H1 (cell line): ENCODE results near the gene KIF26B. TPM values are rescaled to one million over a fixed set of nuclear protein-coding genes. Genes with fewer than 3 reads are reported as not detected.

Source experiments
- CTCF ChIA-PET: fragments of 300-600 bp; sonication (Branson Sonifier 250); formaldehyde crosslinking; loops from one replicate; lab custom pipeline; 2021; ENCODE audit not compliant: partially characterized antibody; lab: Charles Lee
- POLR2A ChIA-PET: fragments of 300-600 bp; sonication (Branson Sonifier 250); formaldehyde crosslinking; loops from one replicate; lab custom pipeline; 2021; ENCODE audit warnings: inconsistent platforms; ENCODE audit not compliant: partially characterized antibody; lab: Charles Lee
- DNase-seq, 2 experiments: peaks; one replicate each; pipeline versions ENCODE4 v3.0.0 to v3.0.0-alpha.2; 2010 to 2022; ENCODE audit warnings: low spot score in 2 of 2, low read depth in 1 of 2, mixed read lengths in 1 of 2
- FAIRE-seq: peaks from 2 replicates; lab custom pipeline; 2011; peaks lifted over from hg19 to GRCh38; lab: Jason Lieb, UNC
- H2AFZ ChIP-seq: 2 replicates; pipeline ENCODE4 v1.8.1; 2012; ENCODE audit warnings: low read length, inconsistent platforms
- H2AK5ac ChIP-seq: 2 replicates; pipeline ENCODE4 v1.6.1; 2013; ENCODE audit warnings: low read depth, low read length
- H2BK120ac ChIP-seq: replicated peaks from 2 replicates; pipeline ENCODE3; 2013; ENCODE audit warnings: low read depth, low read length, inconsistent platforms
- H2BK12ac ChIP-seq: 2 replicates; pipeline ENCODE4 v1.6.1; 2013; ENCODE audit warnings: low read depth, low read length
- H2BK15ac ChIP-seq: 2 replicates; pipeline ENCODE4 v1.6.1; 2013; ENCODE audit warnings: low read length
- H2BK20ac ChIP-seq: 2 replicates; pipeline ENCODE4 v1.6.1; 2013; ENCODE audit warnings: low read length
- H2BK5ac ChIP-seq: 2 replicates; pipeline ENCODE4 v1.6.1; 2013; ENCODE audit warnings: low read depth, low read length
- H3K14ac ChIP-seq: 2 replicates; pipeline ENCODE4 v1.6.1; 2013; ENCODE audit warnings: inconsistent platforms; ENCODE audit not compliant: insufficient read length
- H3K18ac ChIP-seq: 2 replicates; pipeline ENCODE4 v1.6.1; 2013; ENCODE audit warnings: low read length; ENCODE audit errors: extremely low read depth
- H3K23ac ChIP-seq: 2 replicates; pipeline ENCODE4 v1.6.1; 2013; ENCODE audit warnings: inconsistent platforms; ENCODE audit not compliant: insufficient read length
- H3K23me2 ChIP-seq: 2 replicates; pipeline ENCODE4 v1.6.1; 2013; ENCODE audit warnings: low read depth, low read length
- H3K27ac ChIP-seq: 2 replicates; pipeline ENCODE4 v1.6.1; 2011; ENCODE audit warnings: low read depth, low read length, inconsistent platforms
- H3K27me3 ChIP-seq, 4 experiments: replicated peaks in 1 of 4; 1 replicate in 1 of 4; 2 replicates in 3 of 4; pipeline versions ENCODE4 v1.6.1 to v1.8.1; 2011 to 2013; ENCODE audit warnings: low read length in 3 of 4, mild to moderate bottlenecking in 3 of 4, inconsistent platforms in 2 of 4, mixed read lengths in 2 of 4, moderate library complexity in 1 of 4; ENCODE audit not compliant: control insufficient read depth in 3 of 4, insufficient read depth in 3 of 4; ENCODE audit errors: extremely low read depth in 1 of 4
- H3K36me3 ChIP-seq, 4 experiments: 2 replicates each; pipeline versions ENCODE4 v1.6.1 to v1.8.1; 2011 to 2013; ENCODE audit warnings: mild to moderate bottlenecking in 4 of 4, low read length in 3 of 4, moderate library complexity in 2 of 4, control low read depth in 1 of 4, inconsistent platforms in 1 of 4; ENCODE audit not compliant: insufficient read depth in 4 of 4, control insufficient read depth in 2 of 4
- H3K4ac ChIP-seq: replicated peaks from 2 replicates; pipeline ENCODE3; 2013; ENCODE audit warnings: low read length, low read depth, mixed read lengths, inconsistent platforms; ENCODE audit not compliant: insufficient read length
- H3K4me1 ChIP-seq, 4 experiments: replicated peaks in 1 of 4; 1 replicate in 1 of 4; 2 replicates in 3 of 4; pipeline versions ENCODE4 v1.6.1 to v1.8.1; 2011 to 2013; ENCODE audit warnings: low read length in 3 of 4, inconsistent platforms in 2 of 4, mixed read lengths in 1 of 4; ENCODE audit not compliant: insufficient read depth in 4 of 4, control insufficient read depth in 3 of 4
- H3K4me2 ChIP-seq, 2 experiments: 2 replicates each; pipeline versions ENCODE4 v1.6.1 to v1.8.1; 2011 to 2013; ENCODE audit warnings: low read depth in 2 of 2, low read length in 2 of 2, control low read depth in 1 of 2, inconsistent platforms in 1 of 2, mild to moderate bottlenecking in 1 of 2; ENCODE audit not compliant: insufficient read depth in 1 of 2
- H3K4me3 ChIP-seq, 4 experiments: fragments of 200-600, 300-600 bp in 1 of 4; sonication (generic), shearing (Covaris generic), sonication (Bioruptor Twin) in 1 of 4; 2 replicates each; pipeline versions ENCODE4 v1.5.1 to v1.8.1; 2011 to 2016; ENCODE audit warnings: low read length in 4 of 4, low read depth in 3 of 4, control low read depth in 2 of 4, inconsistent platforms in 2 of 4, mild to moderate bottlenecking in 2 of 4, mixed read lengths in 1 of 4, moderate library complexity in 1 of 4; ENCODE audit not compliant: insufficient read depth in 2 of 4; ENCODE audit errors: extremely low read depth in 1 of 4
- H3K56ac ChIP-seq: replicated peaks from 2 replicates; pipeline ENCODE3; 2013; ENCODE audit warnings: low read depth, mild to moderate bottlenecking, mixed read lengths, low read length, inconsistent platforms; ENCODE audit not compliant: insufficient read length
- H3K79me1 ChIP-seq: 2 replicates; pipeline ENCODE4 v1.6.1; 2013; ENCODE audit warnings: low read depth, low read length, control low read depth
- H3K79me2 ChIP-seq, 2 experiments: 2 replicates each; pipeline versions ENCODE4 v1.6.1 to v1.8.1; 2012 to 2013; ENCODE audit warnings: low read length in 2 of 2, mild to moderate bottlenecking in 2 of 2, inconsistent platforms in 1 of 2; ENCODE audit not compliant: insufficient read depth in 2 of 2, control insufficient read depth in 1 of 2
- H3K9ac ChIP-seq, 4 experiments: replicated peaks in 1 of 4; 1 replicate in 1 of 4; 2 replicates in 3 of 4; pipeline versions ENCODE4 v1.6.1 to v1.8.1; 2011 to 2013; ENCODE audit warnings: low read depth in 3 of 4, low read length in 3 of 4, control low read depth in 2 of 4, mild to moderate bottlenecking in 2 of 4, moderate library complexity in 2 of 4, inconsistent platforms in 1 of 4; ENCODE audit errors: extremely low read depth in 1 of 4
- H3K9me3 ChIP-seq, 2 experiments: 2 replicates each; pipeline versions ENCODE4 v1.6.1 to v1.8.1; 2012 to 2013; ENCODE audit warnings: mild to moderate bottlenecking in 2 of 2, moderate library complexity in 2 of 2, control low read depth in 1 of 2, inconsistent platforms in 1 of 2, low read depth in 1 of 2, low read length in 1 of 2, mixed read lengths in 1 of 2; ENCODE audit not compliant: insufficient read depth in 2 of 2
- H4K20me1 ChIP-seq, 2 experiments: replicated peaks in 1 of 2; 2 replicates each; pipeline versions ENCODE3 to v1.8.1; 2011 to 2013; ENCODE audit warnings: inconsistent platforms in 2 of 2, low read length in 2 of 2, mild to moderate bottlenecking in 1 of 2; ENCODE audit not compliant: insufficient read depth in 2 of 2, control insufficient read depth in 1 of 2
- H4K5ac ChIP-seq: 2 replicates; pipeline ENCODE4 v1.6.1; 2013; ENCODE audit warnings: low read length, low read depth, mixed read lengths, inconsistent platforms; ENCODE audit not compliant: insufficient read length
- H4K8ac ChIP-seq: 2 replicates; pipeline ENCODE4 v1.8.0; 2013; ENCODE audit warnings: mild to moderate bottlenecking, moderate library complexity, low read length, inconsistent platforms; ENCODE audit not compliant: insufficient read depth; ENCODE audit errors: extremely low read depth
- H4K91ac ChIP-seq: replicated peaks from 2 replicates; pipeline ENCODE3; 2013; ENCODE audit warnings: low read length, mixed read lengths, inconsistent platforms; ENCODE audit not compliant: insufficient read length
- CTCF ChIP-seq, 3 experiments: IDR thresholded peaks; 1 replicate in 2 of 3; 2 replicates in 1 of 3; pipeline versions ENCODE4 v1.5.1 to v1.6.1; 2011; ENCODE audit warnings: low read length in 3 of 3, mild to moderate bottlenecking in 3 of 3, inconsistent platforms in 2 of 3, low read depth in 1 of 3, moderate library complexity in 1 of 3; ENCODE audit not compliant: insufficient read depth in 1 of 3; ENCODE audit errors: control extremely low read depth in 1 of 3
- HDAC6 ChIP-seq: IDR thresholded peaks from one replicate; pipeline ENCODE4 v1.7.1; 2012; ENCODE audit warnings: low read depth, mild to moderate bottlenecking, inconsistent platforms, low read length, moderate library complexity
- JUN ChIP-seq: IDR thresholded peaks from 2 replicates; pipeline ENCODE4 v1.6.1; 2011; ENCODE audit warnings: low read depth, mild to moderate bottlenecking, improper control_type of control experiment, low read length
- WGBS, 2 experiments: shearing (Covaris generic) in 1 of 2; methylation state at CpG; one replicate each; pipeline versions ENCODE4 v1.1.6 to v1.1.7; 2013 to 2015; ENCODE audit warnings: low lambda C conversion rate in 2 of 2, mixed read lengths in 2 of 2, inconsistent platforms in 1 of 2, low coverage in 1 of 2, missing lambda C conversion rate in 1 of 2; ENCODE audit not compliant: insufficient replicate concordance in 2 of 2, insufficient coverage in 1 of 2, insufficient read length in 1 of 2; ENCODE audit errors: extremely low coverage in 1 of 2, missing lambda C conversion rate in 1 of 2; 5-methylcytosine and 5-hydroxymethylcytosine counted together
- polyA plus RNA-seq, 7 experiments: library from polyadenylated mRNA; depleted of rRNA in 3 of 7; stranded (reverse) in 5 of 7; unstranded in 2 of 7; fragments of >200 nt in 5 of 7; fragments of 200-250 nt in 2 of 7; gene quantifications; 1 replicate in 5 of 7; 2 replicates in 1 of 7; 4 replicates in 1 of 7; pipeline versions ENCODE4 v1.2.1 to v1.2.3, GENCODE V29; 2011 to 2013; ENCODE audit warnings: missing spikeins in 2 of 7, mixed read lengths in 2 of 7
- total RNA-seq: library from RNA; stranded (reverse); fragmentation: NEBNext Ultra II Directional; extraction: Animal tissue kit (Norgen Biotek cat#: 25700); gene quantifications from 2 replicates; pipeline ENCODE4 v1.2.1, GENCODE V29; 2021

KIF26B gene
- total and polyA plus RNA-seq, 2 of the 8 experiments (the other 6 are each of a cell fraction or from before 2014, with no cell fraction given) = 0.06 to 0.28 TPM

- Histone ChIP-seq H3K23ac (no peak overlapping the region), H3K23me2 (no peaks in the 10 kb centered on the region), H2BK20ac (no peak overlapping the region), H4K20me1 (no peaks in the 10 kb centered on the region), H3K9me3 (no peaks in the 10 kb centered on the region), H4K8ac (no peak overlapping the region), H2BK15ac (no peak overlapping the region), H3K4me2 (no peak overlapping the region), H3K27ac (no peak overlapping the region), H3K18ac (no peak overlapping the region), H3K79me1 (no peaks in the 10 kb centered on the region), H3K36me3 (no peaks in the 10 kb centered on the region), H3K9ac (no peak overlapping the region), H3K4me3 (no peak overlapping the region), H3K56ac (no peak overlapping the region), H2AK5ac (no peak overlapping the region), H2BK12ac (no peak overlapping the region), H3K79me2 (no peaks in the 10 kb centered on the region), H3K14ac (no peak overlapping the region), H3K4ac (no peak overlapping the region), H4K5ac (no peak overlapping the region), H3K4me1 (no peaks in the 10 kb centered on the region; a peak in 1 of 7 replicates), H3K27me3 (no peaks in the 10 kb centered on the region), H2BK120ac (no peak overlapping the region), H4K91ac (no peak overlapping the region), H2AFZ (no peak overlapping the region), H2BK5ac (no peak overlapping the region)
- TF ChIP-seq HDAC6 (no peak), CTCF (IDR thresholded peaks at IDR 0.05; ENCODE audit: control extremely low read depth in 1 of 3, insufficient read depth in 1 of 3, low read depth in 1 of 3, low read length in 3 of 3) (no peak), JUN (no peak)
- WGBS, 2 experiments = 94% methylated on average over 2 of the region's 2 CpGs; no CpG with 5 or more reads in 1 of the 2 experiments
- ChIA-PET POLR2A (no interaction called here), CTCF (interaction anchor here (1.5 kb wide), 2 partner anchors 25 to 211 kb away, joined by 3 read pairs; no protein-coding TSS in a partner anchor)
- FAIRE-seq (no peak), DNase-seq (no peak)
Observed at GRCh38 chr1:245406426-245406825, 251.6 kb downstream of the KIF26B start.
